HL-60 (cell line): ENCODE data around the gene SYCE1L.

ENCODE experiments used
- DNase-seq, 2 experiments: peaks; one replicate each; pipeline ENCODE4 v3.0.0-alpha.2; 2010 to 2020; ENCODE audit warnings: low read depth in 1 of 2, low spot score in 1 of 2
- H3K27ac ChIP-seq: fragments of 250-450 bp; sonication (Bioruptor Pico); replicated peaks from 2 replicates; pipeline ENCODE4 v1.5.1; 2020; ENCODE audit warnings: mild to moderate bottlenecking, moderate library complexity
- H3K27me3 ChIP-seq: fragments of 250-450 bp; sonication (Bioruptor Pico); 2 replicates; pipeline ENCODE4 v1.5.1; 2021; ENCODE audit warnings: mild to moderate bottlenecking, moderate library complexity; ENCODE audit not compliant: insufficient read depth, poor library complexity, severe bottlenecking
- H3K4me3 ChIP-seq: replicated peaks from 2 replicates; pipeline ENCODE4 v1.5.1; 2011; ENCODE audit warnings: mild to moderate bottlenecking, control low read depth, low read length; ENCODE audit not compliant: insufficient read depth
- GABPA ChIP-seq: IDR thresholded peaks from 2 replicates; pipeline ENCODE4 v1.6.1; 2012; ENCODE audit warnings: low read depth
- POLR2AphosphoS5 ChIP-seq: IDR thresholded peaks from 2 replicates; pipeline ENCODE4 v1.6.1; 2012; ENCODE audit warnings: low read depth
- REST ChIP-seq: IDR thresholded peaks from 2 replicates; pipeline ENCODE4 v1.6.1; 2012; ENCODE audit warnings: low read depth; ENCODE audit not compliant: insufficient replicate concordance
- SPI1 ChIP-seq: IDR thresholded peaks from 2 replicates; pipeline ENCODE4 v1.6.1; 2012; ENCODE audit warnings: low read depth, mild to moderate bottlenecking, borderline replicate concordance
- TF ChIP-seq, protein P1 (sequence below): IDR thresholded peaks from one replicate; pipeline ENCODE4 v1.5.1; 2011; ENCODE audit warnings: low read length, control low read depth, inconsistent platforms; ENCODE audit not compliant: insufficient read depth

SYCE1L gene

GRCh38 chr16:77195411-77195810 lies 3.8 kb upstream of the SYCE1L start:
- DNase-seq = no peak
- TF ChIP-seq GABPA (no peak), POLR2AphosphoS5 (no peak)
- TF ChIP-seq, protein P1, sequence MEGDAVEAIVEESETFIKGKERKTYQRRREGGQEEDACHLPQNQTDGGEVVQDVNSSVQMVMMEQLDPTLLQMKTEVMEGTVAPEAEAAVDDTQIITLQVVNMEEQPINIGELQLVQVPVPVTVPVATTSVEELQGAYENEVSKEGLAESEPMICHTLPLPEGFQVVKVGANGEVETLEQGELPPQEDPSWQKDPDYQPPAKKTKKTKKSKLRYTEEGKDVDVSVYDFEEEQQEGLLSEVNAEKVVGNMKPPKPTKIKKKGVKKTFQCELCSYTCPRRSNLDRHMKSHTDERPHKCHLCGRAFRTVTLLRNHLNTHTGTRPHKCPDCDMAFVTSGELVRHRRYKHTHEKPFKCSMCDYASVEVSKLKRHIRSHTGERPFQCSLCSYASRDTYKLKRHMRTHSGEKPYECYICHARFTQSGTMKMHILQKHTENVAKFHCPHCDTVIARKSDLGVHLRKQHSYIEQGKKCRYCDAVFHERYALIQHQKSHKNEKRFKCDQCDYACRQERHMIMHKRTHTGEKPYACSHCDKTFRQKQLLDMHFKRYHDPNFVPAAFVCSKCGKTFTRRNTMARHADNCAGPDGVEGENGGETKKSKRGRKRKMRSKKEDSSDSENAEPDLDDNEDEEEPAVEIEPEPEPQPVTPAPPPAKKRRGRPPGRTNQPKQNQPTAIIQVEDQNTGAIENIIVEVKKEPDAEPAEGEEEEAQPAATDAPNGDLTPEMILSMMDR = no peak
- Histone ChIP-seq H3K4me3 (no peak overlapping the region), H3K27me3 (no peaks in the 10 kb centered on the region), H3K27ac (no peak overlapping the region)

DNA sequence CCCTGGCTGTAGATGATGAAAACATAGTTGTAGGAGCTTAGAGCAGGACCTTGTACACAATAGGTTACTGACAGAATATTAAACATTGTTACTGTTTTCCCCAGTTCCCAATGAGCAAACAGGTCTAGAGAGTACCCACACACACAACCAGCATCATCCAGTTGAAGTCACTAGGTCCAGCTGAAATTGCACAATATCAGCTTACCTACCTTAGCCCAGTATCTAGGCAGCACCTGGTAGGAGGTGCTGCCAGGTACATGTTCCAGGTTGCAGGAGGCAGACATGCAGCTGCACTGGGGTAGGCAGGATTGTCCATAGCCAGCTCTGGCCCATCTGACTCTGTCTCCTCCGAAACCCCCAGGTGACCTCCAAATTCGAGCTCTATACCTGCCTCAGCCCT lies 1.5 kb upstream of the SYCE1L start:
- DNase-seq = no peak
- TF ChIP-seq SPI1 = no peak
- TF ChIP-seq, protein P1 = no peak
- TF ChIP-seq GABPA = no peak
- TF ChIP-seq POLR2AphosphoS5 = no peak
- TF ChIP-seq REST = no peak
- no peak overlapping the region for H3K27ac ChIP-seq
- H3K27me3 ChIP-seq = no peaks in the 10 kb centered on the region
- no peak overlapping the region for H3K4me3 ChIP-seq

DNA sequence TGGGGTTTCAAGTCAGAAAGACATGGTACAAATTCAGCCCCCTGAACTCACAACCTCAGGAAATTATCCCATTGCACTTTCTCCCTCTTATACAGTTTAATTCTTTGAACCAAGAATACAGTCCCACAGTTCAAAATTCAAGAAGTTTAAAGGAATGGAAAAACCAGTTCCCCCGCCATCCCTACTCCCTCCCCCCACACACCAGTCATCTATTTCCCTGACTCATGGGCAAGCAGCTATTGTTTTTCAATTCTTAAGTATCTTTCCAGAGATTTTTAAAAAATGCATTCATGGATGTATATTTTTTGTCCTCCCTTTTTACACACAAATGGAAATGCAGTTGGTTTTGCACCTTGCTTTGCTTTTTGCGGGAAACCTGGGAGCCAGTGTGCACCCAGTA lies 7.3 kb downstream of the SYCE1L start:
- Histone ChIP-seq H3K27ac (no peak overlapping the region), H3K27me3 (no peaks in the 10 kb centered on the region), H3K4me3 (no peak overlapping the region)
- DNase-seq = no peak
- TF ChIP-seq POLR2AphosphoS5 = no peak

- H3K27me3 ChIP-seq = peaks cover 4% of the 10 kb centered on the region
- no peak overlapping the region for H3K4me3 ChIP-seq
- H3K27ac ChIP-seq = no peak overlapping the region
- TF ChIP-seq REST = peak; percentile 84
- TF ChIP-seq, protein P1 = no peak
- DNase-seq = no peak
These were observed 7.8 kb downstream of the SYCE1L start for GRCh38 chr16:77207030-77207429.
